Neural progenitor cell (in vitro differentiated cells): ENCODE measurements around the gene RASGRF2.

Source experiments
- CTCF ChIP-seq: fragments of 200-600 bp; sonication (generic); IDR thresholded peaks from 2 replicates; pipeline ENCODE4 v1.5.1; 2017; ENCODE audit warnings: antibody characterized with exemption, mild to moderate bottlenecking
- EZH2 ChIP-seq: fragments of 200-600 bp; sonication (generic); IDR thresholded peaks from 2 replicates; pipeline ENCODE4 v1.6.1; 2017; ENCODE audit warnings: antibody characterized with exemption, mild to moderate bottlenecking, moderate library complexity
- EZH2phosphoT487 ChIP-seq: fragments of 200-600 bp; sonication (generic); IDR thresholded peaks from 2 replicates; pipeline ENCODE4 v1.6.1; 2017; ENCODE audit warnings: antibody characterized with exemption

DNA sequence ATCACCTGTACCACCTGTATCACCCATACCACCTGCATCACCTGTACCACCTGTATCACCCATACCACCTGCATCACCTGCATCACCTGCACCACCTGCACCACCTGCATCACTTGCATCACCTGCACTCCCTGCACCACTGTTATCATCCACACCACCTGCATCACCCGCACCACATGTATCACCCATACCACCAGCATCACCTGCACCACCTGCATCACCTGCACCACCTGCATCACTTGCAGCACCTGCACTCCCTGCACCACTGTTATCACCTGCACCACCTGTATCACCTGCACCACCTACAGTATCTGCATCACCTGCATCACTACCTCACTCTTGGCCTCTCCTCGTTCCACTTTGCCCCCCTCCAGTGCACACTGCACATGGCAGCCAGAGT lies 209.8 kb downstream of the RASGRF2 start:
- TF ChIP-seq CTCF: no peak
- TF ChIP-seq EZH2phosphoT487: no peak
- TF ChIP-seq EZH2: no peak
